Uterus (tissue), 2 donors: ENCODE measurements around the gene TTC9B.

Experiments
- CTCF ChIP-seq, 4 experiments: fragments of 200-600 bp in 2 of 4; fragments of 450-650 bp in 2 of 4; sonication (generic) in 2 of 4; IDR thresholded peaks; one replicate each; pipeline ENCODE4 v1.5.1; 2016 to 2019; ENCODE audit warnings: antibody characterized with exemption in 4 of 4, mild to moderate bottlenecking in 2 of 4, moderate library complexity in 1 of 4
- POLR2A ChIP-seq, 2 donors: fragments of 450-650 bp; IDR thresholded peaks; one replicate each; pipeline ENCODE4 v1.6.1; 2016; ENCODE audit warnings: antibody characterized with exemption in 2 of 2, mild to moderate bottlenecking in 1 of 2, moderate library complexity in 1 of 2

- TF ChIP-seq CTCF (IDR thresholded peaks at IDR 0.05) (no peak), POLR2A (IDR thresholded peaks at IDR 0.05) (no peak)
These were observed 47.9 kb upstream of the TTC9B start for GRCh38 chr19:40266119-40266518.
